ENCODE results near the gene ARMS2. TPM values are rescaled to one million over a fixed set of nuclear protein-coding genes. Genes with fewer than 3 reads are reported as not detected.

ARMS2 gene
- polyA plus RNA-seq, 3 donors: not detected

DNA sequence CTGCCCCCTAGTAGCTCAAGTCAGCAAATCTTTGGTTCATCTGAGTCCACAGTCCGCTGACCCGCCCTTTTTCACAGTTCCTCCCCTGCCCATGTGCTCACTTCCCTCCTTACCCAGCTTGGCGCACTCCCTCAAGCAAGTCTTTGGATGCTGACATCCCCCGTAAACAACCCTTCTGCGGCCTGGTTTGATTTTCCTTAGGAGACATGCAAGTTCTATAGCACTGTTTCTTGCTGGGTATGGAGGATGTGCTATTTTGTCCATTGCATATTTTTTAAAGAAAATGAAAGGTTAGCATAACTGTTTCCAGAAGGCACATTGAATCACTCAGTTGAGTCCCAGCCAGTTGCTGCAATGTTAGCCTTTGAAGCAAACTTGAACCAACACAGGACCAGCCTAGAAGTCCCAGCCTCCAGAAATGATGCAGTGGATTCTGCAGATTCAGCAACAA lies 45.1 kb downstream of the ARMS2 start:
- no peak overlapping the region for H3K4me3 ChIP-seq (replicated peaks in 1 of 3; ENCODE audit: low read depth in 2 of 3, low read length in 3 of 3)
- no peaks in the 10 kb centered on the region for H3K27me3 ChIP-seq (ENCODE audit: control insufficient read depth in 2 of 2, insufficient read depth in 2 of 2, low read length in 2 of 2)
- no peak overlapping the region for H3K27ac ChIP-seq (ENCODE audit: low read depth in 1 of 2, low read length in 2 of 2)
- no peak overlapping the region for H2AFZ ChIP-seq (ENCODE audit: insufficient read depth, low read depth, low read length, poor library complexity, severe bottlenecking)
- intact Hi-C loops (cut with micrococcal nuclease): no loop called here
- no peak for DNase-seq
- H3K4me1 ChIP-seq (ENCODE audit: control insufficient read depth in 1 of 2, insufficient read depth in 2 of 2, low read length in 2 of 2): no peaks in the 10 kb centered on the region
- no peak for TF ChIP-seq CTCF (IDR thresholded peaks at IDR 0.05)
- no peak overlapping the region for H3K9ac ChIP-seq (ENCODE audit: insufficient read depth, low read length, poor library complexity, severe bottlenecking)
- H3K4me3 Mint-ChIP-seq: no peak overlapping the region
- no peaks in the 10 kb centered on the region for H3K36me3 Mint-ChIP-seq
- no peaks in the 10 kb centered on the region for H3K79me2 ChIP-seq (ENCODE audit: insufficient read depth, low read length)
- peaks cover 0 to 3% (median 0%) of the 10 kb centered on the region in 7 donors for H3K9me3 Mint-ChIP-seq
- WGBS (ENCODE audit: insufficient coverage): 40% methylated on average over 2 of the region's 5 CpGs
- no peaks in the 10 kb centered on the region for H4K20me1 ChIP-seq (ENCODE audit: insufficient read depth, low read length)
- no peaks in the 10 kb centered on the region for H3K9me3 ChIP-seq (replicated peaks in 1 of 2; ENCODE audit: control insufficient read depth in 1 of 2, insufficient read depth in 1 of 2, low read length in 2 of 2)
- H3K27ac Mint-ChIP-seq: no peak overlapping the region
- H3K4me2 ChIP-seq (replicated peaks; ENCODE audit: extremely low read depth, low read length, poor library complexity, severe bottlenecking): no peak overlapping the region
- H3K27me3 Mint-ChIP-seq (ENCODE audit: low read depth in 3 of 3): peaks cover 5 to 20% (median 19%) of the 10 kb centered on the region in 3 donors
- H3K4me1 Mint-ChIP-seq: peaks cover 26% of the 10 kb centered on the region
- no peaks in the 10 kb centered on the region for H3K36me3 ChIP-seq (replicated peaks in 1 of 2; ENCODE audit: control insufficient read depth in 1 of 2, insufficient read depth in 2 of 2, low read length in 2 of 2)

DNA sequence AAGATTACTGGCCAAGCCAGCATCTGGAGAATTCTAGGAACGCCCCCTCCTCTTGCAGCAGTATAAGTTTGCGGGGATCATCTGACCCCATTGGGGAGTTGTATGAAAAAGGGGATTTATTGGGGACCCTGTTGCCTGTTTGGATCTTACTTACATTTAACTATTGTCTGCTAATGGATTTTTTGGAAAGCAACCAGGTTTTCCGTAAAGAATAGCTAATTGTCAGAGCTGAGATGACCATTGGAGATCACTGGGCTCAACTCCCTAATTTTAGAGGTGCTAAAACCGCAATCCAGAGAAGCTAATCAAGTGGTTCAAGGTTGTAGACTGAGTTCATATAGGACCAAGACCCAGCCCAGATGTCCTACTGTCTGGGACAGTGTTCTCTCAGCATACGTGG lies 45.7 kb downstream of the ARMS2 start:
- no peak overlapping the region for H3K4me3 Mint-ChIP-seq
- WGBS (ENCODE audit: insufficient coverage): 83% methylated on average over 1 of the region's 5 CpGs
- no peak for TF ChIP-seq CTCF (IDR thresholded peaks at IDR 0.05)

More for the DNA sequence above, 45.7 kb downstream of the ARMS2 start:
- no peak overlapping the region for H3K4me3 ChIP-seq (replicated peaks in 1 of 3; ENCODE audit: low read depth in 2 of 3, low read length in 3 of 3)
- no peak overlapping the region for H3K27ac ChIP-seq (ENCODE audit: low read depth in 1 of 2, low read length in 2 of 2)
- H2AFZ ChIP-seq (ENCODE audit: insufficient read depth, low read depth, low read length, poor library complexity, severe bottlenecking): no peak overlapping the region
- Mint-ChIP-seq H3K36me3 (no peaks in the 10 kb centered on the region), H3K27me3 (ENCODE audit: low read depth in 3 of 3) (peaks cover 3 to 20% (median 15%) of the 10 kb centered on the region in 3 donors), H3K9me3 (peaks cover 0 to 3% (median 0%) of the 10 kb centered on the region in 7 donors), H3K27ac (no peak overlapping the region), H3K4me1 (peaks cover 24% of the 10 kb centered on the region)
- no peaks in the 10 kb centered on the region for H3K9me3 ChIP-seq (replicated peaks in 1 of 2; ENCODE audit: control insufficient read depth in 1 of 2, insufficient read depth in 1 of 2, low read length in 2 of 2)
- no peak for DNase-seq
- no peaks in the 10 kb centered on the region for H4K20me1 ChIP-seq (ENCODE audit: insufficient read depth, low read length)
- H3K4me2 ChIP-seq (replicated peaks; ENCODE audit: extremely low read depth, low read length, poor library complexity, severe bottlenecking): no peak overlapping the region
- H3K4me1 ChIP-seq (ENCODE audit: control insufficient read depth in 1 of 2, insufficient read depth in 2 of 2, low read length in 2 of 2): no peaks in the 10 kb centered on the region
- H3K9ac ChIP-seq (ENCODE audit: insufficient read depth, low read length, poor library complexity, severe bottlenecking): no peak overlapping the region
- H3K36me3 ChIP-seq (replicated peaks in 1 of 2; ENCODE audit: control insufficient read depth in 1 of 2, insufficient read depth in 2 of 2, low read length in 2 of 2): no peaks in the 10 kb centered on the region
- H3K79me2 ChIP-seq (ENCODE audit: insufficient read depth, low read length): no peaks in the 10 kb centered on the region
- no peaks in the 10 kb centered on the region for H3K27me3 ChIP-seq (ENCODE audit: control insufficient read depth in 2 of 2, insufficient read depth in 2 of 2, low read length in 2 of 2)
- intact Hi-C loops (cut with micrococcal nuclease): no loop called here

All from CD14-positive monocyte (primary cell).